NCI-H524 (cell line): ENCODE data around the gene ZSWIM6.
A peak's percentile ranks its signal among the peaks of the same experiment; 100 is the strongest.

Source experiments
- DNase-seq, 2 experiments: peaks; one replicate each; lab custom pipeline; 2025; lab: John Stamatoyannopoulos, UW

Gene ZSWIM6

DNA sequence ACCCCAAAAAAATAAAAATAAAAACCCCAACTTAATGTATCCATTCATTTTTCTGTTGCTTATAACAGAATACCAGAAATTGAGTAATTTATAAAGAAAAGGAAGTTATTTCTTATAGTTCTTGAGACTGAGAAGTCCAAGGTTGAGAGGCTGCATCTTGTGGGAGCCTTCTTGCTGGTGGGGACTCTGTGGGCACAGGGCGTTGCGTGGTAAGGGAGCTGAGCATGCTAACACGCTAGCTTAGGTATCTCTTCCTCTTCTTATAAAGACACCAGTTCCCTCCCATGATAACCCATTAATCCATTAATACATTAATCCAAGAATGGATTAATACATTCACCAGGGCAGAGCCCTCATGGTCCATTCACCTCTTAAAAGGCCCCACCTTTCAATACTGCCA, 150.9 kb downstream of the ZSWIM6 start:
- no peak for DNase-seq

DNA sequence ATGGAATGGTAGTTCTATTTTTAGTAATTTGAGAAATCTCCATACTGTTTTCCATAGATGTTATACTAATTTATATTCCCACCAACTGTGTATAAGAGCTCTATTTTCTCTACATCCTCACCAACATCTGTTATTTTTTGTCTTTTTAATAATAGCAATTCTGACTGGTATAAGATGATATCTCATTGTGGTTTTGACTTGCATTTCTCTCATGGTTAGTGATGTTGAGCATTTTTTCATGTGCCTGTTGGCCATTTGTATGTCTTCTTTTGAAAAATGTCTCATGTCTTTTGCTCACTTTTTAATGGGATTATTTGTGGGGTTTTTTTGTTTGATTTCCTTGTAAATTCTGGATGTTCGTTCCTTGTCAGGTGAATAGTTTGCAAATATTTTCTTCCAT, 154.4 kb downstream of the ZSWIM6 start:
- no peak for DNase-seq

DNA sequence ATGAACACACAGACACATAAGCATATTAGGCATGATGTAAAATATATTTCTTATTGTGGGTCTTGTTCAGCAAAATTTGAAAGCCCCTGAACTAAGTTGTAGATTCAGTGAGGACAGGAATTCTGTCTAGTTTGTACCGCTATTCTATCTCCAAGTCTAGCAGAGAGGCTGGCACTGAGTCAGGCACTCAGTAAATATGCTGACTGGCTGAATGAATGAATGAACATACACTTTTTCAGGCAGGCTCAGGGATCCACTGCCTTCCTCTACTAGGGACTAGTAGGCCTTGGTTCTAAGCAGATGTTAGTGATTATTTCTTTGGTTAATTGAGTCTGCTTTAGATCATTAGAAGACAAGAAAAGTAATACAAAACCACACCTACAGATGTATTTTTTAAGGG, 157.5 kb downstream of the ZSWIM6 start:
- DNase-seq: no peak

DNA sequence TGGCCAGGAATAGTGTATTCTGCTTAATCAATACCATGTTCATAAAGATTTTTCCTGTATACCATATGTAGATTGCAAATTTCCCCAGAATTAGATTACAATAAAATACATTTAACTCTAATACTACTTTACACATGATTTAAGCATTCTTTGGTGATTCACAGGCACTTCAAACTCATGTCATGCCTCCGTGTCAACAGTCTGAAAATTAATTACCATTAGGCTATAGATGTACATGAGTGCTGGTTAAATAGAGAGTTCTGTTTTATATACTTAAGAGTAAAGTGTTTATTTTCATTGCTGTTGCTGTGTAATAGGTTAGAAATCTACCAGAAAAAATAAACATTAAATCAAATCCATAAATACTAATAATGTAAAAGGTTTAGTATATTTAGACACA, 159.8 kb downstream of the ZSWIM6 start:
- DNase-seq: no peak

DNA sequence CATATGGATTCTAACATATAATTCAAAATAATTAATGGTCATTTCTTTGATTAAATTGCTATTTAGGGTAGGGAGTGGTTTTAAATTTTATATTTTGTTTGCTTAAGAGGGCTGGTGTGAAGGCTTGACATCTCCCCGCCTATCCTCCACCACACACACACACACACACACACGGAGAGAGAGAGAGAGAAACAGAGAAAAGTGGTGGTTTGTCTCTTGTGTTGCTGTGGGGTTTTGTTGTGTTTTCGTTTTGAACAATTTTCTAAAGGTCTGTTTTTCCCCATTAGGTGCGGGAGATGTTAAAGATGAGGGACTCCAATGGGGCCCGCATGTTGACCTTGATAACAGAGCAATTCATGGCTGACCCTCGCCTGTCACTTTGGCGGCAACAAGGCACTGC, 161.9 kb downstream of the ZSWIM6 start:
- no peak for DNase-seq

DNA sequence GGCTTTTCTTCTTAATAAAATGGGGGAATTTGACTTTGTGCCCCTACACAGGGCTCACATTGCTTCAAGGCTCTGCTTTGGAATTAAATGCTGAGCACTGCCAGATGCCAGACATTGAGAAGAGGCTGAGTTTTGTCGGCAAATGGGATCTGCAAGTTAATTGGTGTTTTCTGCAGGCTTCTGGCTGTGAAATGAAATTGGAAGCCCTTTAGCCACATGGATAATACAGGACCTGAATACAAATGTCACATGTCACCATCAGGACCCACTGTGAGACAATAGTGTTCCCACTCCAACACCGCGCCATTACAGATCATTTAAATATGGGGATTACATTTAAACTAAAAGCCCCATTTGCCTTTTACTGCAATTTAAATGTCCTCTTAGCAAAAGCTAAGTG, 164.4 kb downstream of the ZSWIM6 start:
- peak; percentile 74 to 89 for DNase-seq

DNA sequence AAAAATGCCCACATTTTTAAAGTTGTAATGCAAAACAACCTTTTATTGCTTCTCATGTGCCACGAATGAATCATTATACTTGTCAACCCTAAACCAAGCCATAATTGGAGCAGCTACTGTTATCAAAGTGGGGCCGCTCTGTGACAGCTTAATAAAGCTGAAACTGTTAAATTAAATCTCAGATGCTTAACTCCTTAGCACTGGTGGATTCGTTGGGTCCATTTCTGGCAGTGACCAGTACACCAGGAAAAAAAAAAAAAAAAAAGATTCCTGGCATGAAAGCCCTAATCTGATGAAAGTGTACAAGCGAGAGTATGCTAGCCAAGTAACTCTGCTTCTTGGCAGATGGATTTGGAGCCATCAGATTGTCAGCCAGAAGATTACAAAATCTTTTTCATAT, 164.8 kb downstream of the ZSWIM6 start:
- DNase-seq: no peak

DNA sequence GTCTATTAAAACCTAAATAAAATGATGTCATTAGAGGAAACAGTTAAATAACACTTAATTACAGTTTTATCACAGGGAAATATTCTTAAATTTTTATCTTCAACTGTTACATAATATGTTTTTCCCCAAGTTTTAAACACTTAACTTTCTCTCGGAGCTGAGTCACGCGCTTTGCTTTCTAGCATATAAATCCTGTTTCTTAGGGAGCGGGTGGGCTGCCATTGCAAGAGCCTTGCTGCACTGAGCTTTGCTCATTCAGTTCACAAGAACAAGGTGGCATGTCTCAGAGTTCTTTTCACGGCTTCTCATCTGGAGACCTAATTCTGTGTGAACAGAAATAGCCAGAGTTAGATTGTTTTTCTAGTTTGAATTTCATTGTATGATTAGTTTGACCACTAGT, 166.1 kb downstream of the ZSWIM6 start:
- no peak for DNase-seq

DNA sequence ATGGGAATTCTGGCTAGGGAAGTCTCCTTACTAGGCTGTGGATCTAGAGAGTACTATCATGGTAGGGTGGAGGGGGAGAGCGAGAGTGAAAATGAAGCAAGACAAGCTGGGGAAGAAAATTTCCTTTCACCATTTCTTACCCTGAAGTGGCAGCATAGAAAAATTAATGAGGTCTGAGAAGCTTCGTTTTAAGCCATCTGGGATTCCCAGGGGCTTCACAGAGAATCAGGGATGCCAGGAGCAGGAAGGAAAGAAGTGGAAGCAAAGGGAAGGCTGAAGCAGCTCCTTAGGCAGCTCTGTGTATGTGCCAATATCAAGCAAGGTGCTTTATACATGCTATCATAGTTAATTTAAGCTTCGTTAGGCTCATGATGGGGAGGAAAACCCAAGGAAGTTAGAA, 169.9 kb downstream of the ZSWIM6 start:
- no peak for DNase-seq

DNA sequence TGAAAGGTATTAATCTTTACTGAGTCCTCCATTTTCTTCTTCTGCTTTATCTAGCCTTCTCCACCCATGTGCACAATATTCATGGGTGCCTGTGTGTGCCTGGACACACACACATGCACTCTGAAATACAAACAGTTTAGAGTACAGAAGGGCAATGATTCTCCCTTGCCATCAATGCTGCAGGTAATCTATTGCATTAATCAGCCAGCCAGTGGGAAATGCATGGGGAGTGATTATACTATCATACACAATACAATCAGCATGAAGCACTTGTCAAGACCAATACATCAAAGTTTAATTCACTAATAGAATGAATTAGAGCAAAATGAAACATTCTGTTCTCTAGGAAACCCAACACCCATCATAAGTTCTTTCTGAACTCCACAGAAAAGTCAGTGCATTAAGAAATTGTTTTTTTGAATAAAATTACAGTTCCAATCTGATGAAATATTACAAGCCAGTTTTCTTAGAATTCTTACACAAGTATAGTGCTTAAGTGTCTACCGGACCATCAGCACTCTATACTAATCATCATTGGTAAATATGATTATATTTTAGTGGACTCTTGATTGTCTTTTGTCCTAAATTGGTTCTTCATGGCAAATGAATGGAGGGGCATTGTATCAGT, 172.2 kb downstream of the ZSWIM6 start:
- DNase-seq: no peak

DNA sequence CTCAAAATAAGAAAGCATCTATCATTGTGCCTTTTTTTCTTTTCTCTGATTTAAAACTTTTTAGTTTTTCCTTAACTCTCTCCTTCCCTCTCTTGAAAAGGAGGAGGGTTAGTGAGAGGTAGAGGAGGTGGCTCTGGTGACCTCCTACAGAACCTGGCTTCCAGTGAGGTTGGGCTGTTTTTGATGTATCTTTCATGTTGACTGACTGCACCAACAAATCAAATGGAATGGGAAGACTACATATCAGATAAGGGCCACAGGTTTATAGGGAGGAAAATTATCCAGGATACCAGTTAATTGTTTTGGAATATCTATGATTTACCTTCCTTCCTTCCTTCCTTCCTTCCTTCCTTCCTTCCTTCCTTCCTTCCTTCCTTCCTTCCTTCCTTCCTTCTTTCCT, 173.2 kb downstream of the ZSWIM6 start:
- no peak for DNase-seq

DNA sequence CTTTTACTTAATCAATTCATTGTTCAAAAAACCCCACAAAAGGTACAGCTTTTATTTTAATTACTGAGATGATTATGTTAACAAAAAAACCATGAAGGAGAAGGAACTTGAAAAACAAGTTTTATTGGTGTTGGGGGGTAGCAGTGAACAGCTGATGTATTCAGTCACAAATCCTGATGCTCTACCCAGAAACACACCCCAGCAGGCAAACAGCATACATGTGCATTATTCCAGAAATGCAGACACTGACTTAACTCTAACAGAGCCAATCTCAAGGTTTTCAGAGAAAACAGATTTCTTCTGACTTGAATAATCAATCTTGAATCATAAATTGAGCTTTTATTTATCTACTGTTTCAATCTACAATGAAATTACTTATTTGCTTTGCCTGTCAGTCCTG, 175.2 kb downstream of the ZSWIM6 start:
- no peak for DNase-seq

DNA sequence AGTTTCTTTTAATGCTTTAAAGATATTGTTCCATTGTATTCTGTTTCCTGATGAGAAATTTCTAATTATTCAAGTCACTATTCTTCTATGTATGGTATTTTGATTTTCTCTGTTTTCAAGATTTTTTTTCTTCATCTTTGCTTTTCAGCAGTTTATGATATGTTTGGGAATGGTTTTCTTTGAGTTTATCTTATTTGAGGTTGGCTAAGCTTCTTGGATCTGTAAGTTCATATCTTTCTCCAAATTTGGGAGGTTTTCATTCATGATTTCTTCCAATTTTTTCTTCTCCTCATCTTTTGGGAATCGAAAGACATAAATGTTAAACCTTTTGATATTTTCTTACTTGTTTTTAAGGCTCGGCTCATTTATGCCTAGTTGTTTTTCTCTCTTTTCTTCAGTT, 184.9 kb downstream of the ZSWIM6 start:
- DNase-seq: no peak

DNA sequence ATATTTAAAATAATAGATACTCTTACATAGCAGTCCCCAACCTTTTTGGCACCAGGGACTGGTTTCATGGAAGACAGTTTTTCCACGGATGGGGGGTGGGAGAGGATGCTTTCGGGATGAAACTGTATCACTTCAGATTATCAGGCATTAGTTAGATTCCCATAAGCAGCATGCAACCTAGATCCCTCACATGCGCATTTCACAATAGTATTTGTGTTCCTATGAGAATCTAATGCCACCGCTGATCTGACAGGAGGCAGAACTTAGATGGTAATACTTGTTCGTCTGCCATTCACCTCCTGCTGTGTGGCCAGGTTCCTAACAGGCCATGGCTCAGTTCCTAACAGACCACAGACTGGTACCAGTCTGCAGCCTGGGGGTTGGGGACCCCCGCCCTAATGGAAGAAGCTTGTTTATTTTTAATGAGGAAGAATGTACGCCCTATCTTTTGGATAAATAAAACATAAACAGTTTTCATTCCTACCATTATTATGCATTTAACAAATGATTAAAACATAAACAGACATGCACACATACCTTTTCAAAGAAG, 187.7 kb downstream of the ZSWIM6 start:
- DNase-seq: no peak

DNA sequence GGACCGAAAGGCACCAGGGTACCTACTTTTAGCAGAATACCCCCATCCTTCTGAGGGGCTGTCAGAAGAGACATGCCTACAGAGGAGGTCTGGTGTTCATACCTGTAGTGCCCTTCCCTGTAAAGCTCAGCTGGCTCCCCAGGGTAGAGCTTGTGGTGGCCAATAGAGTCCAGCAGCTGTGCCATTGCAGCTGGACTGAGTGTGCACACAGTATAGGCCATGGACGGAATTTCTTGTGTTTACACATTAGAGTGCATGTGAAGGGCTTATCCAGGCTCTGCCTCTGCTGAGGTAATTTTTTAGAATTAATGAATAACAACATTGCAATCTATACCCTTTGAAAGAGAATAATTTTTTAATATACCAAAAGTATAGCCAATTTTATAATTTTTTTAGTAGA, 191.0 kb downstream of the ZSWIM6 start:
- DNase-seq: no peak

DNA sequence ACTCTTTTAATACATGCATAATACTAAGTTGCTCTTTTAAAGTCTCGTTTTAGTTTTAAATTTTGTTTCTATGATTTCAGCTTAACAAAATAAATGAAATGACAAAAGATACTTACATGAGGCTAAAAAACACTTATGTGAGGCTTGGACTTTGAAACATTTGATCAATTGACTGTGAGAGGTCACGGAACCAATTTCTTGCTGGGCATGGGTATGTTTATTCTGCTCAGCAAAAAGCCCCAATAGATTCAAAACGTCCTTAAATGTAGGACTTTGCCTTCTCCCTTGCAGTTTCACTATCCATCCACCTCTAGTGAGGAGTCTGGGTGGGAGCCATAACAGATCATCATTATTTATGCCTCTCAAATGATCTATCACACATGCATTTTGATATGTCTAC, 191.9 kb downstream of the ZSWIM6 start:
- no peak for DNase-seq

DNA sequence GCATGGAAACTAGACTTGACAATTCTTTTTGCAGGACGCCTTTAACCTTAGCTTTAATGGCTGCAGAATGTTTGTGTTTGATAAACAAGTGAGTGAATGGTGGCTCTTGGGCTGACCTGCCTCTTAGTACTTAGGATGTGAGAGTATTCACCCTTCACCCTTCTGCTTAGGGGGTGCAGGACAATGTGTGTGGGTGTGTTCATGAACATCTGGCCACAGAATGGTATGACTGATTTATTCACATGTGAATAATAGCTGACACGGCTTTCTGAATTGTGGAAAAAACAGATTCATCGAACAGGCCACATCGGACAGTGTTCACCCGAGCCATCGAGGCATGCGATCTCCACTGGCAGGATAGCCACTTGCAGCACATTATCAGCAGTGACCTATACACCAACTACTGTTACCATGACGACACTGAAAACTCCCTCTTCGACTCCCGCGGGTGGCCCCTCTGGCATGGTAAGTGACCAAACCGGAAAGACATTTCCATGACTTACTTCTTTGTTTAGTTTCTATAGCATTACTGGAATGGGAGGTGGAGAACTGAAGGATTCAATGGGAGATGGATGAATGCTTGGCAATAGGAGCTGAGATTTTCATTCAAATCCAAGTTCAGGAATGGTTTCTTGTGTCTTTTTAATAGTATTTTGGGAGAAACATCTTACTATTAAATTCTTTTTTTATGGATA, 193.6 kb downstream of the ZSWIM6 start:
- DNase-seq: no peak

DNA sequence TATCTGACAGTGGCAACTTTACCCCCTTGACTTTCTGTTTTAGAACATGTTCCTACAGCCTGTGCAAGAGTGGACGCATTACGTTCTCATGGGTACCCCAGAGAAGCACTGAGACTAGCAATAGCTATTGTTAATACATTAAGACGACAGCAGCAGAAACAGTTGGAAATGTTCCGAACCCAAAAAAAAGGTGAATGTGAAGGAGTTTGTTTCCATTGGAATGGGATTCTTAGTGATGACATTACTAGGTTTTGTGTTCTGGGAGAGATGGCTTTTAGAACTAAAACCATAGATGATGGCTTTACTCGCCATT, 194.1 kb downstream of the ZSWIM6 start:
- DNase-seq: no peak

DNA sequence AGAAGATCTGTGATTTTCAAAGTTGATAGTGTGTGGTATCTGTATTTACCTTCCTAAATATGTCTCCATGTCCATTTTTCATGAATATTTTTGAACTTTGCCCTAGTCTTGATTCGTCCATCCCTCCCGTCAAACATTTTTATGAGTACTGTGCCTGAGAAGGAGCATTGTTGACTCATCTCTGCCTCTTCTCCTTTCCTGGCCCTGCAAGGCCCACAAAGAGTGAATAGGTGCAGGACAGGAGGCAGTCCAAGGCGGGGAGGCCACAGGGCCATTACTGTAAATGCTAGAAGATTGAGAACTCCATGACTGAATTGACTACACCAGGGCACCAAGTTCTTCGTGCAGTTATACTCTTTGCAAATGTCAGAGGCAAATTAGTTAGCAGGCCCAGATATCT, 200.9 kb downstream of the ZSWIM6 start:
- no peak for DNase-seq

DNA sequence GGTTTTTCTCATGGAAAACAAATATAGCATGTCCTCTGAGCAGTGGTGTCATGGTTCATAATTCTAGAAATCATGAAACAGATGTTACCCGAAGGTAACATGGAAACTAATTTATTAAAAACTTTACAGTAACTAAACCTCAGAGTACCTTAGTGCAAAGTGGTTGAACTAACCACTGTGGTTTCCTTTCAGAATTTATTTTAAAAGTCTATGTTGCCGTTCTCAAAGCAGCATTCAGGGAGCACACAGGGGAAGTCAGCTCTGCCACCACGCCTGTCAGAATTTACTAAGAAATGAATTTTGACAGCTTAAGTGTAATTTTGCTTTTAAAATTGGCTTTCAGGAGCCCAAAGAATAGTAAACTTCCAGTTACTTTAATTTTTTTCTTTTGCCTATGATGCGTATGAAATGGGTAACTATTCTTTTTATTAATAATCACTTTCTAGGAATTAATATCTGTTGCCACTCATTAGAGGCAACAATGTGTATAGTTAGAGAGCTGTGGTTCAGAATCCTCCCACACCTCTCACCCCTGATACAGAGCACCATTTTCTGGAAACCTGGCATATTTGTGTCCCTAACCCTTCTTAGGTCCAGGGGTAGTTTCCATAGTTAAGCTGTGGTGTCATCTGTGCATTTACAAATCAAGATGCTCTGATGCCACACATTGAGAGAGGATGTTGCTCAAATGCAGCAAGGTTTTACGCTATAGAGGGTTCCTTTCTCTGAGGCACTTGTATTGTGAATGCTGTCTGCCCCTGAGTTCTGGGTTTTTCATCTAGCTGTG, 202.6 kb downstream of the ZSWIM6 start:
- no peak for DNase-seq

DNA sequence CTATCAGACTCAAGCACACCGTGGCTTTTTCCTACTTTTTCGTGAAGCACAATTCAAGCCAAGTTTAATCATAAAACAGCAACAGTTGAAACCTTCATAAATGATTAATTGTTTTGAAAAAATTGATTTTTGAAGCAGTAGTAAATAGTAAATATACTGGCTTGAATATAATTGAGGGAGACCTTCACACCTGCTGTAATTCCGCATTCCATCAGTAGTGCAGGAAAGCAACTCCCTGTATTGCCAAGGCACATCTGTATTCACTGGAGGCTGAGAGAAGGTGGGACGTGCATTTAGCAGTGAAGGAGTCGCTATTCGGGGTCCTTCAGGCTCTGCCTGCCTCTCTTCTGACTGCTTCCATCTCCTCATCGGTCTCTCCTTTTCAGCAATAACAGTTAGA, 203.8 kb downstream of the ZSWIM6 start:
- DNase-seq: no peak

DNA sequence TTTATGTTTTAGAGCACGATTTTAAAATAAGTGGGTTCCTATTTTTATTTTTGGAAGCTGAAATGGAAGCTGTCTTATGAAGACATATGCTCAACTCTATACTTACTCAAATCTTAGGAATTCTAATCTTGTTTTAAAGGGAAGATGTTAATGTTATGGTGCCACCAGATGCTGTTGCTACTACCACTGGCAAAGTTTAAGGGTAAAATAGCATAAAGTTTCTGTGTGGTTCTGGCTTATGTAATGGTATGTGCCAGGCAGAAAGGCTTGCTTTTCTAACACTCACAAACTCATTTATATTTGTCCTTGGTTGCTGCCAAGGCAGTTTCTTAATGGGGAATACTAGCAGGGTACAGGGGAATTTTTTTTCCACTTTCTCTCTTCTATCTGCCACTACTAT, 204.9 kb downstream of the ZSWIM6 start:
- DNase-seq: no peak
